ENCODE measurements around the gene UTS2B.

UTS2B gene

GRCh38 chr3:191376516-191377141, 46.3 kb upstream of the UTS2B start:
- Histone ChIP-seq H4K12ac (ENCODE audit: low read depth, low read length) (no peak overlapping the region), H2AFZ (ENCODE audit: insufficient read depth, low read length, poor library complexity) (no peak overlapping the region), H4K91ac (ENCODE audit: low read depth, low read length) (no peak overlapping the region), H3K23ac (ENCODE audit: low read length) (no peak overlapping the region), H3K4me2 (ENCODE audit: low read length) (no peak overlapping the region), H3K9me3 (ENCODE audit: insufficient read depth, low read depth, low read length) (no peaks in the 10 kb centered on the region), H3K4me3 (ENCODE audit: low read depth, low read length) (no peak overlapping the region), H3K79me2 (ENCODE audit: control insufficient read depth, insufficient read depth, low read length, poor library complexity) (no peaks in the 10 kb centered on the region), H2BK120ac (ENCODE audit: insufficient read depth, low read length, poor library complexity) (no peak overlapping the region), H3K27me3 (ENCODE audit: insufficient read depth, low read length) (no peaks in the 10 kb centered on the region), H3K79me1 (ENCODE audit: low read length) (no peaks in the 10 kb centered on the region), H2BK12ac (ENCODE audit: low read length) (no peak overlapping the region), H3K27ac (ENCODE audit: low read depth, low read length) (no peak overlapping the region), H3K4ac (ENCODE audit: low read depth, low read length) (no peak overlapping the region), H3K18ac (ENCODE audit: low read length) (no peak overlapping the region), H3K14ac (ENCODE audit: low read length) (no peak overlapping the region), H2AK5ac (ENCODE audit: low read length) (no peak overlapping the region), H3K4me1 (ENCODE audit: control insufficient read depth in 1 of 2, insufficient read depth in 2 of 2, low read length in 2 of 2) (no peaks in the 10 kb centered on the region), H3K9ac (ENCODE audit: low read length) (no peak overlapping the region), H2BK5ac (ENCODE audit: low read depth, low read length, poor library complexity) (no peak overlapping the region), H3K36me3 (ENCODE audit: control insufficient read depth in 1 of 2, insufficient read depth in 2 of 2, low read length in 2 of 2) (peaks cover 4 to 7% of the 10 kb centered on the region in 2 experiments), H4K8ac (ENCODE audit: low read depth, low read length) (no peak overlapping the region)
- WGBS (ENCODE audit: extremely low coverage, insufficient coverage, insufficient read length): no CpG with 5 or more reads among the region's 7 CpGs
- DNase-seq: no peak

- H3K27me3 ChIP-seq (ENCODE audit: insufficient read depth, low read length): no peaks in the 10 kb centered on the region
Observed at GRCh38 chr3:191373327-191373726, 43.0 kb upstream of the UTS2B start.

GRCh38 chr3:191372122-191372521, 41.8 kb upstream of the UTS2B start:
- Histone ChIP-seq H3K27me3 (ENCODE audit: insufficient read depth, low read length) (no peaks in the 10 kb centered on the region), H2BK12ac (ENCODE audit: low read length) (no peak overlapping the region), H3K14ac (ENCODE audit: low read length) (no peak overlapping the region), H2AFZ (ENCODE audit: insufficient read depth, low read length, poor library complexity) (no peak overlapping the region), H3K4me3 (ENCODE audit: low read depth, low read length) (no peak overlapping the region), H2BK120ac (ENCODE audit: insufficient read depth, low read length, poor library complexity) (no peak overlapping the region), H3K4ac (ENCODE audit: low read depth, low read length) (no peak overlapping the region), H3K9ac (ENCODE audit: low read length) (no peak overlapping the region), H4K8ac (ENCODE audit: low read depth, low read length) (no peak overlapping the region), H3K18ac (ENCODE audit: low read length) (no peak overlapping the region), H3K9me3 (ENCODE audit: insufficient read depth, low read depth, low read length) (no peaks in the 10 kb centered on the region), H3K79me2 (ENCODE audit: control insufficient read depth, insufficient read depth, low read length, poor library complexity) (no peaks in the 10 kb centered on the region), H4K91ac (ENCODE audit: low read depth, low read length) (no peak overlapping the region), H3K79me1 (ENCODE audit: low read length) (no peaks in the 10 kb centered on the region), H2AK5ac (ENCODE audit: low read length) (no peak overlapping the region), H3K23ac (ENCODE audit: low read length) (no peak overlapping the region), H3K4me2 (ENCODE audit: low read length) (no peak overlapping the region), H3K27ac (ENCODE audit: low read depth, low read length) (no peak overlapping the region), H3K4me1 (ENCODE audit: control insufficient read depth in 1 of 2, insufficient read depth in 2 of 2, low read length in 2 of 2) (no peaks in the 10 kb centered on the region), H4K12ac (ENCODE audit: low read depth, low read length) (no peak overlapping the region), H3K36me3 (ENCODE audit: control insufficient read depth in 1 of 2, insufficient read depth in 2 of 2, low read length in 2 of 2) (peaks cover 9 to 12% of the 10 kb centered on the region in 2 experiments), H2BK5ac (ENCODE audit: low read depth, low read length, poor library complexity) (no peak overlapping the region)
- WGBS (ENCODE audit: extremely low coverage, insufficient coverage, insufficient read length): no CpG with 5 or more reads among the region's 2 CpGs
- DNase-seq: no peak

More at GRCh38 chr3:191373327-191373726, 43.0 kb upstream of the UTS2B start:
- Histone ChIP-seq H2BK12ac (ENCODE audit: low read length) (no peak overlapping the region), H2BK120ac (ENCODE audit: insufficient read depth, low read length, poor library complexity) (no peak overlapping the region), H4K91ac (ENCODE audit: low read depth, low read length) (no peak overlapping the region), H3K14ac (ENCODE audit: low read length) (no peak overlapping the region), H3K79me2 (ENCODE audit: control insufficient read depth, insufficient read depth, low read length, poor library complexity) (no peaks in the 10 kb centered on the region), H3K18ac (ENCODE audit: low read length) (no peak overlapping the region), H3K4me3 (ENCODE audit: low read depth, low read length) (no peak overlapping the region), H2BK5ac (ENCODE audit: low read depth, low read length, poor library complexity) (no peak overlapping the region), H3K4me1 (ENCODE audit: control insufficient read depth in 1 of 2, insufficient read depth in 2 of 2, low read length in 2 of 2) (no peaks in the 10 kb centered on the region), H3K4me2 (ENCODE audit: low read length) (no peak overlapping the region), H3K27ac (ENCODE audit: low read depth, low read length) (no peak overlapping the region), H3K4ac (ENCODE audit: low read depth, low read length) (no peak overlapping the region), H3K23ac (ENCODE audit: low read length) (no peak overlapping the region), H3K9me3 (ENCODE audit: insufficient read depth, low read depth, low read length) (no peaks in the 10 kb centered on the region), H4K8ac (ENCODE audit: low read depth, low read length) (no peak overlapping the region), H2AK5ac (ENCODE audit: low read length) (no peak overlapping the region), H2AFZ (ENCODE audit: insufficient read depth, low read length, poor library complexity) (no peak overlapping the region), H4K12ac (ENCODE audit: low read depth, low read length) (no peak overlapping the region), H3K79me1 (ENCODE audit: low read length) (no peaks in the 10 kb centered on the region), H3K9ac (ENCODE audit: low read length) (no peak overlapping the region), H3K36me3 (ENCODE audit: control insufficient read depth in 1 of 2, insufficient read depth in 2 of 2, low read length in 2 of 2) (peaks cover 9 to 12% of the 10 kb centered on the region in 2 experiments)
- DNase-seq: no peak
- WGBS (ENCODE audit: extremely low coverage, insufficient coverage, insufficient read length): no CpG with 5 or more reads among the region's 4 CpGs

DNA sequence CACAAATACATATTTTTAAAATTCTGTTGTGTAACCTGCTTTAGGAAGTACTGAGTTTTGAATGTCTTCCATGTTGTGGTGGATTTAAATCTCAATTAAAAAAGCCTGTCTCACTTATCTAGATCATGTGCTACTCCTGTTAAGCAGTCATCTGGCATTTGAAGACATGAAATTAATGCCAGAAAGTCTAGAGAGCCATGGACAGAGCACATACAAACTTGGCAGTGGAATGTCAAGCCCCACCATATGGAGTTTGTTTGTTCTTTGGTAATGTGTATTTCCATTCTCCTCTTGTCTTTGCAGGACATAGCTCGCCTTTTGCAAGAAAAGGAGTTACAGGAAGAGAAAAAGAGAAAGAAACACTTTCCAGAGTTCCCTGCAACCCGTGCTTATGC, 39.3 kb upstream of the UTS2B start:
- Histone ChIP-seq H3K36me3 (ENCODE audit: control insufficient read depth in 1 of 2, insufficient read depth in 2 of 2, low read length in 2 of 2) (peaks cover 5 to 6% of the 10 kb centered on the region in 2 experiments), H3K4me3 (ENCODE audit: low read depth, low read length) (no peak overlapping the region), H3K4me1 (ENCODE audit: control insufficient read depth in 1 of 2, insufficient read depth in 2 of 2, low read length in 2 of 2) (no peaks in the 10 kb centered on the region), H4K8ac (ENCODE audit: low read depth, low read length) (no peak overlapping the region), H3K79me1 (ENCODE audit: low read length) (no peaks in the 10 kb centered on the region), H3K79me2 (ENCODE audit: control insufficient read depth, insufficient read depth, low read length, poor library complexity) (no peaks in the 10 kb centered on the region), H3K4ac (ENCODE audit: low read depth, low read length) (no peak overlapping the region), H4K91ac (ENCODE audit: low read depth, low read length) (no peak overlapping the region), H3K27ac (ENCODE audit: low read depth, low read length) (no peak overlapping the region), H3K18ac (ENCODE audit: low read length) (no peak overlapping the region), H2AFZ (ENCODE audit: insufficient read depth, low read length, poor library complexity) (no peak overlapping the region), H3K23ac (ENCODE audit: low read length) (no peak overlapping the region), H3K14ac (ENCODE audit: low read length) (no peak overlapping the region), H3K9ac (ENCODE audit: low read length) (no peak overlapping the region), H2AK5ac (ENCODE audit: low read length) (no peak overlapping the region), H3K27me3 (ENCODE audit: insufficient read depth, low read length) (no peaks in the 10 kb centered on the region), H2BK120ac (ENCODE audit: insufficient read depth, low read length, poor library complexity) (no peak overlapping the region), H2BK5ac (ENCODE audit: low read depth, low read length, poor library complexity) (no peak overlapping the region), H3K9me3 (ENCODE audit: insufficient read depth, low read depth, low read length) (no peaks in the 10 kb centered on the region), H4K12ac (ENCODE audit: low read depth, low read length) (no peak overlapping the region), H3K4me2 (ENCODE audit: low read length) (no peak overlapping the region), H2BK12ac (ENCODE audit: low read length) (no peak overlapping the region)
- DNase-seq: no peak
- WGBS (ENCODE audit: extremely low coverage, insufficient coverage, insufficient read length): no CpG with 5 or more reads among the region's 2 CpGs
